Cerebellar cortex (tissue), 1 donor: ENCODE results near the gene DISP3.

ENCODE experiments used
- DNase-seq: peaks from one replicate; pipeline ENCODE4 v3.0.0-alpha.2; 2015; ENCODE audit warnings: low spot score

DISP3 gene

DNA sequence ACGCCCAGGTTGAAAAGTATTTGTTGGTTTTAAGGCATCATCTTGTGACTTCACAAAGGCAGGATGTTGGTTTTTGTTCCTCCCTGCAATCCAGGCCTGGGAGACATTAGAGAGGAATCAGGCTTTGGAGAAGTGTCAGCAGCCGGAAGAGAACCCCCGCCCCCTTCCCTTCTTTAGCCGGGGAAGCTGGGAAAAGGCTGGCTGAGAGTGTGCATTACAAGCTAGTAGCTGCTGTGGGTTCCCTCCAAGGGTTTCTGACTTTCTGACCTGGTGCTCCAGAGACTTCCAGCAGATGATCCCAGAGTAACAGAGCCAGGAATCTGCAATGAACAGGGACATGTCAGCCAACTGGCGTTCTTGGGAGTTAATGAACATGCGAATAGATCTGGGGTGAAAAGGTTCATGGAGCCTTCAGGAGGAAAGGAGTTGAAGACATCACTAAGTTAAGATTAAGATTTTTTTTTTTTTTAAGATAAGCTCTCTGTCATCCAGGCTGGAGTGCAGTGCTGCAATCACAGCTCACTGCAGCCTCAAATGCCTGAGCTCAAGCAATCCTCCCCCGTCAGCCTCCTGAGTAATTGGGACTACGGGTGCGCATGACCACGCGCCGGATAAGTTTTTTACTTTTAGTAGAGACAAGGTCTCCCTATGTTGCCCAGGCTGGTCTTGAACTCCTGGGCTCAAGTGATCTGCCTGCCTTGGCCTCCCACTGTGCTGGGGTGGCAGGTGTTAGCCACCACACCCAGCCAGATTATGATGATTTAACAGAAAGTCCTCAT, 7.5 kb downstream of the DISP3 start:
- no peak for DNase-seq

DNA sequence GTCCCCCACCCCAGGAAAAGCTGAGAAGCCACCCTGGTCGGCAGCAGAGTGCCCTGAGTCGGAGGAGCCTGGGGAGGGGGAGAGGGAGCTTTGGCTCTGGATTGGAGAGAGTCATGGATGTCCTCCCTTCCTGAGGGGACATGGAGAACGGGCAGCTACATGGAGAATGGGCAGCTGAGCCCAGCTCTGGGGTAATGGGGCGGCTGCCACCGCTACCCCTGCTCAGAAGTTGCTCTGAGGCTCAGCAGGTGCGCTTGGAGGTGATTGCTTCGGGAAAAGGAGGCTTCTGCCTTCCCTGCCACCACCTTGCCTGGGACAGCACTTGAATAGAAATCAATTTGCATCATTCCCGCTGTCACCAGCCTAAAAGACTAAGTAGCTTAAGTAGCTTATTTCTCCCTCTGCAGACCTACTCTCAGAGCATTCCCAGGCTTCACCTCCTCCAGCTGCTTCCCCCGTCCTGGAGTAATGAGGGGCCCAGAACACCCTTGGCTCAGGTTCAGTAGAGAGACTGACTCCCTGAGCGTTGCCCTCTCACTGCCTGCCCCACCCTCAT, 8.3 kb downstream of the DISP3 start:
- no peak for DNase-seq

DNA sequence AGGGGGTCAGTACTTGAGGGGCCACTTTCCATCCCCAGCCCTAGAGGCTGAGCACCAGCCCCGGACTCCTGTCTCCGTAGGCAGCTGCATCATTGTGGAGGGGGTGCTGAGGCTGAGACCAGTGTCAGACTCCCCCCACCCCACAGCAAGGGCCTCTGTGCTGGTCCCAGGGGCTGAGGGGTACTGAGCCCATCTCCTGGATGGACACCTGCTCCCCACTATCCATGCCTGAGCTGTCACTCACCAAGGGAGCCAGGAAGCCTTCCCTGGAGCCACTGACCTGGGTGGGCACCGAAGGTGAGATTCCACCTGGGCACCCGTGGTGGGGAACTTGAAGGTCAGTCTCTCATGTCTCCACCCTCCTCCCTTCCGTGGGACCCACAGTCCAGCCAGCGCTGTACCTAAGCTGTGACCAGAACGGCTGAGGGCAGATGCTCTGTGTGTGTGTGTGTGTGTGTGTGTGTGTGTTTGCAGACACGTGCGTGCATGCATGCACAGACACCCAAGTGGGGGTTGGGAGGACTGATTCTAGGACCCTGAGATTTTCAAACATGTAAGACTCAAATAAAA, 9.3 kb downstream of the DISP3 start:
- no peak for DNase-seq

DNA sequence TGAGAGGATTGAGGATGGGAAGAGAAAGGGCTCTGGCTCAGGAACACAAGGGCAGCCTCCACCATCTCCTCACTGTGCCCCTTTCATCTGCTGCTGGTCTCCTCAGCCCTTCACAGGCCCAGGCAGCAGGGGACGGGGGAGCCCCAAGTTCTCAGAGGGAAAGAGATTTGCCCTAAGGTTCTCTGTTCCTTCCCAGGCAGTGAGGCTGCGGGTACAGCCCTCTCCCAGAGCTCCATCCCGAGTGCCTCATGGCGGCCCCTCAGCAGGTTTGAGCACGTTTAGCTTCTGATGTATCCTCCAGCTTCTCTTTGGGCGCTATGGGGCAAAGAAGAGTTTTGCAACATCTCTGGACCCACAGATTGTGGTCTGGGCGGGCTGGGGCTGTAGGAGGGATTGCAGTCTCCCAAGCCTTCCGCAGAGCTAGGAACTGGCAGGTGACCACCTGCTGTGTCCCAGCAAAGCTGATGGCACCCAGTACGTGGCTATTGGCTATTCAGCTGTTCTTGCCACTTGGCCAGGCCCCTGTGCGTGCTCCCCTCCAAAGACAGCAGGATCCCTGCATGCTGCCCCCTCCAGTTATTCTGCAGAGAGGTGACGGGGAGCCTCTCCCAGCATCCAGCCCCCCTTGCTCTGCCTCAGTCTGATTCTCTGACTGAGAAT, 10.1 kb downstream of the DISP3 start:
- DNase-seq = no peak

DNA sequence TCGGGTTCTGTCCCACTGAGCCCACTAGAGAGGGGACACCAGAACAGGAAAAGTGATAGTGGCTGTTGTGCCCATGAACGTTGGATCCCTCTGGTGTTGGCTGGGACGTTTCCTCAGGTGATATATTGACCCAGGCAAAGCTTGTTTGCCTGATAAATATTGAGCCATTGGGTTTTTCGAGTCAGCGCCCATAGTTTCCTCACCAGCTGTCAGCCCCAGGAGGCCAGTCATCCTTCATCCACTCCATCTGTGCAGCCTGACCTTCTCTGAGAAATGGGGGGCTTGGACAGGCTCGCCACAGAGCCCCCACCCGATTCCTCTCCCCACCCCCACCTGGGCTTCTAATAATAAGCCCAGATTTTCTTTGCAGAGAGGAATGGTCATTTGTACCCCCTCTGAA, 13.3 kb downstream of the DISP3 start:
- DNase-seq = no peak

DNA sequence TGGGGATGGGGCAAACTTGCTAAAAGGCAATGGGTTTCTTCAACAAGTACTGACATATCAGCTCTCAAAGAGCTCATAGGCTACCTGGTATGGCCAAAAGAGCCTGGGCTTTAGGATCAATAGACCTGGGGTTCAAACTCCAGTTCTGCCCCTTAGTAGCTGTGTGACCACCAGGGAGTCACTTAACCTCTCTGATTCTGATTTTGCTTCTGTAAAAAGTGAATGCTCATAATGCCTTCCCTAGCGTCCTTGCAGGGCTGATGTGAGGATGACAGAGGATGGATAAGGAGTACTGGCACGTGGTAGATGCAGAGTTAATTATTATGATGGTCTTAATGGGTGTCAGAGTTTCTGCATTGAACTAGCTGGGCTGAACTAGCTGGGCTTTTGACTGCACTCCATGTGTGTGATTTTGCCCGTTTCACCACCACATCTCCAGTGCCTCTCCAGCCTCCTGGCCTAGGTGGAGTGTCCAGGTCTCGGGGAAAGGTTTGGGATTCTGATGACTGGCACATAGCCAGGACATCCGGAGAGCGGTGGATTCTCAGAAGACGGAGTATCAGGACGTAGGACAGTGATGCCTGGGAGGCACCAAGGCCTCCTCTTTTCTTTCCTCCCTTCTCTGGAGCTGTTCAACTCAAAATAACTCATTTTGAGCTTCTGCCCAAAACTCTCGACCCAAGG, 15.2 kb downstream of the DISP3 start:
- DNase-seq = no peak

DNA sequence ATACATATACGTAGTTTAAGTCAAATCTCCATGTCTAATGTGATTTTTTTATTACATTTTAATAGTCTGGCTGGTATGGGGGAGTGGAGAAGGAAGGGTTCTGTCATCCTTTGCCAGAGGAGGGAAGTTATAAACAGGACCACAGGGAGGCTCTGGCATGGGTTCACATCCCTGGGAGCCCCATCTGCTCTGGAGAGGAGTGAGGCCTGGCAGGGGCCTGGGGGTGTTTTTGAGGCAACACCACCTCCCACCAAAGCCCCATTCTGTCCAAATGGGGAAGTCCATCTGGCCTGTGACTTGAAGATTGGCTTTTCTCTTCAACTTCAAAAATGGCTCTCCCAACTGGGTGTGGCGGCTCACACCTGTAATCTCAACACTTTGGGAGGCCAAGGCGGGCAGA, 15.8 kb downstream of the DISP3 start:
- DNase-seq = peak; percentile 26

DNA sequence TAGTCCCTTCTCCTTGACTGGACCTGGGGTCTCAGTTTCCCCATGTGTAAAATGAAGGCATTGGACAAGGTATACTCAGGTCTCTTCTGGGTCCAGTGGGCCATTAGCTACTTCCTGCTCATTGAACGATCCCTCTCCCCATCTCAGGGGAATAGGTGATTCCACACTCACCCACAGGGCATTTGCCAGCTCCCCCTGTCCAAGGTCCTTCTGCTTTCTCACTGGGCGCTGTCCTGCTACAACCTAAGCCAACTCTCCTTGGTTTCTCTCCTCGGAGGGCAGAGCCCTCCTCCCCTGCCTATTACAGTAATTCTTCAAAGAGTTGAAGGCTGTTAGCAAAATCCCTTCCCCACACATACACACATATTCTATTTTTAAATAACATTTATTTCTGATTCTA, 16.6 kb downstream of the DISP3 start:
- DNase-seq = no peak

DNA sequence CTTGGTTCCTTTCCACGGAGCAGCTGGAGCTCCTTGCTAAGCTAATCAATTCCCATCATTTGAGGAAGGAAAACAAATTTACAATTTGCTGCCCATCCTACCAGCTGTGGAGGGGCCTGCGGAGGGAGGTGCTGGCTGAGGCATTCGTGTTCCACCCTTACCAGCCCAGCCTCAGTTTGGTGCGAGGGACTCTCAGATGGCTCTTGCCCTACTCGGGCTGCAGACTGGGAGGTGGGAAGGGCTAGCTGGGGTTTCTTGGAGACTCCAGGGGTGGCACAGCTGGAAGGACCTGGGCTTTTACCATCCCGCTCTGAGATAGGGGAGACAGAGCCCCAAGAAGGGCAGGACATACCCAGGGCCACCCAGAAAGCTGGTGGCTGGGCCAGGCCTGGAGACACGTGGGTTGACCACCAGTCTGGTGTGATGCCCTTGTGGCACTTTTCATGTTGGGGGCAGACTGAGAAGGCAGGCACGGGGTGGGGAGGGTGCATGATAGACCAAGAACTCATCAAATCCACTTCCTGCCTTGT, 17.7 kb downstream of the DISP3 start:
- no peak for DNase-seq

DNA sequence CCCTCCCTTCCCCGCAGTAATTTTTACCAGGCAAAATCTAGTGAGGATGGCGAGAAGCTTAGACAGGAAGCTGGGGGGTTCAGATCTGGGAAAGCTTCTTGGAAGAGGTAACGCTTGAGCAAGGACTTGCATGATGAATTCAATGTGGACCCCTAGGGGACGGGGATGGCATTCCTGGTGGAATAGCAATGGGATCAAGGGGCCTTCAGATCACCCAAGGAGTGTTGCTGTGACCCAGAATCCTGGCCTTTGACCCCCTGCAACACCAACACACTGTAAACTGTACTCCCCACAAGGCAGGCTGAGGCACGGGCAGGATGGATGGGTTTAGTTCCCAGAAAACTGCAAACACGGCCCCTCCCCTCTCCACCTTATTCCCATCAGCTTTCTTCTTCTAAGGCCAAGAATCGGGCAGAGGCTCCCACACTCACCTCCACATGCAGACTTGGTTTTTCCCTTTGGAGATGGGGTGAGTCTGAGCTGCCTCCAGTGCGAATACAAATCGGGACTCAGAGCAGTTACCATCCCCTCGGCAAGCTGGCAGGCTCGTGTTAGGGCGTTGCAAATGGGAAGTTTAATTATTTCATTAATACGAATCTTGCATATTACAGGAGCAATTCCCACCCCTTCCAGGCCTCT, 20.1 kb downstream of the DISP3 start:
- no peak for DNase-seq

DNA sequence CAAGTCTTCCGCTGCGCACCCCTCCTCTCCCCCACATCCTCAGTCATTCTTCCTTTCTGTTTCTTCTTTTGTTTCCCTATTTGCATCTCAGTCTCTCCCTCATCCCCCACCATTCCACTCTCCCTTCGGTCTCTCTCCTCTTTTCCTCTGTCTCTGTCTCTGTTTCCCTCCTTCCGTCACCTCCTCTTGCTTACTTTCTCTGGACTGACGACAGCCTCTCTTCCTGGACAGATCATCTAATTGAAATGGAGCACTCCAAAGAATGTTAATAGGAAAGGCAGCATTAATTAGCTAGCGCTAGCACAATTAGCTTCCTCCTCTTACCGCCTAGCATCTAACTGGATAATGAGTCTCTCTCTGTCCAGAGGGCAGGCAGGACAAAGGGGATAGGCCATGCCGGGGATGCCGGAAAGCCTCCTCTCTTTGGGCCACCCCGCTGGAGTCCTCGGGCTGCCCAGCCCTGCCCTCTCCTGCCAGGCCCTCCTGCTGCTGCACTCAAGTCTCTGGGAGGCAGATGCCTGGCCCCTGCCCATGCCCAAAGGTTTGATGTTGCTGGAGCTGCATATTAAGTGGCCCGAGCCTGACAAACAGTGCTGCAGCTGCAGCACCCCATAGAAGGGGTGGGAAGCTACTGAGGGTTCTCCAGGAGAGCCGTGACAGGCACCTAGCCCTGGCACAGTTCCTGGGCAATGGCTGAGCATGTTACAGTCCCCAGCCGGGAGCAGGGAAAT, 20.8 kb downstream of the DISP3 start:
- no peak for DNase-seq

DNA sequence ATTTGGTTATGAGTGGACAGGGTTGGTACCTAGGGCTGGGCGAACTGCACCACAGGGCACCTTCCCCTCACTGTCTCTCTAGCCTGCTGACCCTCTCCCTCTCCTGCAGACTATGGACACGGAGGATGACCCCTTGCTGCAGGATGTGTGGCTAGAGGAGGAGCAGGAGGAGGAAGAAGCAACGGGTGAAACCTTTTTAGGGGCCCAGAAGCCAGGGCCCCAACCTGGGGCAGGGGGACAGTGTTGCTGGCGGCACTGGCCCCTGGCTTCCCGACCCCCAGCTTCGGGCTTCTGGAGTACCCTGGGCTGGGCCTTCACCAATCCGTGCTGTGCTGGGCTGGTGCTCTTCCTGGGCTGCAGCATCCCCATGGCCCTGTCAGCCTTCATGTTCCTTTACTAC, 21.9 kb downstream of the DISP3 start:
- DNase-seq = no peak

DNA sequence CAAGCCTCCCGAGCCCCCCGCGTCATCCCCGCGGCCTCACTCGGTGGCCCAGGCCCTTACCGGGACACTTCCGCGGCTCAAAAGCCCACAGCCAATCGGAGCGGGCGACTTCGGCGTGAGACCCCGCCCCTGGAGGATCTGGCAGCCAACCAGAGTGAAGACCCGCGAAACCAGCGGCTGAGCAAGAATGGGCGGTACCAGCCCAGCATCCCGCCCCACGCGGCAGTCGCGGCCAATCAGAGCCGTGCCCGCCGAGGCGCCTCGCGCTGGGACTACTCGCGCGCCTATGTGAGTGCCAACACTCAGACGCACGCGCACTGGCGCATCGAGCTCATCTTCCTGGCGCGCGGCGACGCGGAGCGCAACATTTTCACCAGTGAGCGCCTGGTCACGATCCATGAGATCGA, 22.5 kb downstream of the DISP3 start:
- no peak for DNase-seq

DNA sequence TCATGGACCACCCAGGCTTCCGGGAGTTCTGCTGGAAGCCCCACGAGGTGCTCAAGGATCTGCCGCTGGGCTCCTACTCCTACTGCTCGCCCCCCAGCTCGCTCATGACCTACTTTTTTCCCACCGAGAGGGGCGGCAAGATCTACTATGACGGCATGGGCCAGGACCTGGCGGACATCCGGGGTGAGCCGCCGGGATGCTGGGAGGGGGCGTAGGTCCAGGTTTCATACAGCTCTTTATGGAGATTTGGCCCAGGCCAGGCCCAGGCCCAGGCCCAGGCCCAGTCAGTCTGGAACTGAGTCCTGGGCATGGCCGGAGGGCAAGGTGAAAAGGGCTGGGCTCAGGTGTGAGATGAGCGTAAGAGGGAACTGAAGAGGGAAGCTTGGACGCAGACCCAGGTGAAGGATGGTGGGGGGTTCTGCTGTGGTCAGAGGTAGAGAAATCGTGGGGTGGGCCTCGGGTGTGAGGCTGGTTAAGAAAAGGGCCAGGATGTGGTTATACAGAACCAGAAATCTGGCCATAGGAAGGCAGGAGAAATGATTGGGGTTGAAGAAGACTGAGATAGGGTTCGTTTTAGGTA, 23.0 kb downstream of the DISP3 start:
- no peak for DNase-seq

DNA sequence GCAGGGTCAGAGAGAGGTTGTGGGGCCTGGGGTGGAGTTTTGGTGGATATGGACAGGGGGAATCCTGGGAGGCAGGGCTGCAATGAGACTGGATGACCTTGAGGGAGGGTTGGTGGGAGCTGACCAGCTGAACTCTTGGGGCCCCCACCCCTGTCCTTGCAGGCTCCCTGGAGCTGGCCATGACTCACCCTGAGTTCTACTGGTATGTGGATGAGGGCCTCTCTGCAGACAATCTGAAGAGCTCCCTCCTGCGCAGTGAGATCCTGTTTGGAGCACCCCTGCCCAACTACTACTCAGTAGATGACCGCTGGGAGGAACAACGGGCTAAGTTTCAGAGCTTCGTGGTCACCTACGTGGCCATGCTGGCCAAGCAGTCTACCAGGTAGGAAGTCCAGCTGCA, 23.6 kb downstream of the DISP3 start:
- no peak for DNase-seq

DNA sequence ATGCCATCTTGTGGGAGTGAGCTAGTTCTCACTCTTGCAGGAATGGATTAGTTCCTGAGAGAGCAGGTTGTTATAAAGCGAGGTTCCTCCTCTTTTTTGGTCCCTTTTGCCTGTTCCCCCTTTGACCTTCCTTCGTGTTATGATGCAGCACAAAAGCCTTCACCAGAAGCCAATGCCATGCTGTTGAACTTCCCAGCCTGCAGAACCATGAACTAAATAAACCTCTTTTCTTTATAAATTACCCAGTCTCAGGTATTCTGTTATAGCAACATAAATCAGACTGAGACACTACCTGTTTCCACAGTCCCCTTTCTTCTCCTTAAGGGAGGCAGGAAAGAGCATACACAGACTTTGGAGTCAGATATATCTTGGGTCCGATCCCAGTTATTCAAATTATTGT, 25.6 kb downstream of the DISP3 start:
- DNase-seq = no peak

DNA sequence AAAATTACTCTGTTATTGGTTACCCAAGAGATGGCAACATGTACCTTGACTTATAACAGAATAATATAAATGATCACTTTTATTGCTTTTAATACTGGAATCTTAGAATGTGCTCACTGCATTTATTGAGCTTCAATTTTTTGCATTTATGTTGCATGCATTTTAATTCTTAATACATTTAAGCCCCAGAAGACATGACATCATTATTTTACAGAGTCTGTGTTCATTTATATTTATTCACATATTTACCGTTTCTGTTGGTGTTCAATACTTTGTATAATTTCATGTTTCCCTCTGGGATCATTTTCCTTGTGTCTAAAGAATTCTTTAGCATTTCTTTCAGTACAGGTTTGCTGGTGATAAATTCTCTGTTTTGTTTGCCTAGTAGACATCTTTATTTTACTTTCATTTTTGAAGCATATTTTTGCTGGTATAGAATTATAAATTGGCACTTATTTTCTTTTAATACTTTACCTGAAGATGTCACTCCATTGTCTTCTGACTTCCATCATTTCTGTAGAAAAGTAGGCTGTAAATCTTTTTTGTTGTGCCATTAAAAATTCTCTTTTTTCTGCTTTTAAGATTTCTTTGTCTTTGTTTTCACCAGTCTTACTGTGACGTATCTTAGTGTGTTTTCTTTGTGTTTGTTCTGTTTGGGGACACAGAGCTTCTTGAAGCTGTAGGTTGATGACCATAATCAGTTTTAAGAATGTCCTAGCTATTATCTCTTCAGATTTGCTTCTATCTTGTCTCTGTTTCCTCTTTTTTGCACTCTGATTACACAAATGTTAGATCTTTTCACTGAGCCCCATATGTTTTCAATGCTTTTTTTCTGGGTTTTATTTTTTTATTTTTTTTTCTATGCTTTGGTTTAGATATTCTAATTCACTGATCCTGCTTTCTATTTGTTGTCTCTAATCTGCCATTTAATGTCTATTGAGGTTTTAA, 26.9 kb downstream of the DISP3 start:
- DNase-seq = no peak

DNA sequence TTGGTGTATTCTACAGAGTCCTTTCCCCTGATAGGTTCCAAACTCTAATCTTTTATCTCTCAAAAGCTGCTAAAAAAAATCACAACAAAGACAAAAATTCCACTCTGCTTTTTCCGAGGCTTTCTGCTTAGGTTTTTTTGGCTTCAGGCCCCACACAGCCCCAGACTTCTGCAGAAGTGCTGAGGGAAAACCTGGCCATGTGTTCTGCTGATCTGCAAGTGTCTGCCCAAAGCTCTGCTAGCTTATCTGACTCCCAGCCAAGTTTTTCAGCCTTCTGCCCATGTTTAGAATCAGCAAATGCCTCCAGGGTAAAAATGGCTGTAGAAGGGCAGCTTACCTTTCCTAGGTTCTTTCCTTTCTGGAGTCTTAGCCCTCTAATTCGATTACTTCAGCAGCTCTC, 28.4 kb downstream of the DISP3 start:
- DNase-seq = peak; percentile 13

DNA sequence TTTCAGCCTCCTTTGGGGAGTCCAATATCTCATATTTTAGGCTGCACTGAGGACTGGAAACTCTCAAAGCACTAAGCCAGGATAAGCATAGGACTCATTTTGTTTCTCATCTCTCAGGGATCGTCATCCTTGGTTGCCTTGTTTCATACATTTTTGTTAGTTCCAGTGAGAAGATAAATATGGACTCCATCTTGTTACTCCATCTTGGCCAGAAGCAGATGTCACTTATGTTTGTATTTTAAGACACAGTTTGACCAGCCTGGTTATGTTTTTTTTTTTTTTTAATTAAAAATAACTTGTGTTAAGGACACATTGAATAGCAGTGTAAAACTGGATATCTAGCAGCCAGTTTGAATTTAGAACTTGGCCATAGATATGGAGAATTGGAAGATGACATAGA, 34.7 kb downstream of the DISP3 start:
- no peak for DNase-seq

DNA sequence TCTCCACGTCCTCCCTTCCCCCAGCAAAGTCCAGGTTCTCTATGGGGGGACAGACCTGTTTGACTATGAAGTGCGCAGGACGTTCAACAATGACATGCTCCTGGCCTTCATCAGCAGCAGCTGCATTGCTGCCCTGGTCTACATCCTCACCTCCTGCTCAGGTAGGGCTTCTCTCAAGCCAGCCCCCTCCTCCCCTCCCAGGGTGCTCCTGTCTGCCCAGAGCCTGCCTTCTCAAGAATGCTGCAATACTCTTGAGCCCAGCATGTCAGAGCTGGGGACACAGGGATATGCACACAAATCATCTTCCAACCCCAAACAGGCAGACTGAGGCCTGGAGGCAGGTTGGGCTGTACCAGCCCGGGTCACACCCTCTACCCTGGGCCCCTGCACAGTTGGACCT, 35.4 kb downstream of the DISP3 start:
- DNase-seq = no peak
